Large intestine (tissue), 3 donors: ENCODE results near the gene BCL6B. TPM values are rescaled to one million over a fixed set of nuclear protein-coding genes. Genes with fewer than 3 reads are reported as not detected.

Source experiments
- DNase-seq, 2 donors: peaks; one replicate each; pipeline versions ENCODE4 v3.0.0 to v3.0.0-alpha.2; 2013
- H3K27ac ChIP-seq: one replicate; pipeline ENCODE4 v1.5.1; 2013; ENCODE audit warnings: low read length
- H3K27me3 ChIP-seq: 2 replicates; pipeline ENCODE4 v1.6.1; 2013; ENCODE audit warnings: low read length; ENCODE audit not compliant: control insufficient read depth, insufficient read depth
- H3K36me3 ChIP-seq: 2 replicates; pipeline ENCODE4 v1.6.1; 2013; ENCODE audit warnings: low read length; ENCODE audit not compliant: control insufficient read depth, insufficient read depth
- H3K4me1 ChIP-seq: one replicate; pipeline ENCODE4 v1.6.1; 2013; ENCODE audit warnings: low read length; ENCODE audit not compliant: control insufficient read depth, insufficient read depth
- H3K4me3 ChIP-seq: one replicate; pipeline ENCODE4 v1.5.1; 2013; ENCODE audit warnings: low read length
- H3K9me3 ChIP-seq: one replicate; pipeline ENCODE4 v1.6.1; 2013; ENCODE audit warnings: mild to moderate bottlenecking, low read depth, low read length, moderate library complexity; ENCODE audit not compliant: control insufficient read depth
- WGBS: methylation state at CpG from one replicate; pipeline ENCODE4 v1.1.5; 2013; ENCODE audit warnings: low lambda C conversion rate; ENCODE audit not compliant: insufficient coverage; 5-methylcytosine and 5-hydroxymethylcytosine counted together
- polyA plus RNA-seq: library from polyadenylated mRNA; unstranded; fragments of 120-200 nt; gene quantifications from one replicate; pipeline ENCODE4 v1.2.1, GENCODE V29; 2013

BCL6B gene
- polyA plus RNA-seq, 1 donor = 7.2 TPM

DNA sequence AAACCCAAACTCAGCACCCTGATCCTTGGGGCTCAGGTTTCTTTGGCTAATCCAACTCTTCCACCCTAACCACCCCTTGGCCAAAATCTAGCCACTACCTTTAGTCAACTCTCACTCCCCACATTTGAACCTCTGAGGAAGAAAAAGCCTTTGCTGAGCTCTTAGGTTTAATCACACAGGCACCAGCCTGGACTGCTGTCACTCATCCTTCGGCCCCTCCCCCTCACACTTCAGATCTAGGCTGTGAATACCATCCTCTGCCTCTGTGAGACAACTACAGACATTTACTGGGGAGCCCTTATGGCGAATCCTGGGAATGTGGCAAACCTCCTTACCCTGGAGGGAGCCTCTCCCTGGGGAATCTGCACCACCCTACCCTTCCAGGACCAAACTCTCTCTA is 15.7 kb upstream of the BCL6B start:
- peaks cover 30% of the 10 kb centered on the region for H3K36me3 ChIP-seq
- H3K9me3 ChIP-seq = no peaks in the 10 kb centered on the region

DNA sequence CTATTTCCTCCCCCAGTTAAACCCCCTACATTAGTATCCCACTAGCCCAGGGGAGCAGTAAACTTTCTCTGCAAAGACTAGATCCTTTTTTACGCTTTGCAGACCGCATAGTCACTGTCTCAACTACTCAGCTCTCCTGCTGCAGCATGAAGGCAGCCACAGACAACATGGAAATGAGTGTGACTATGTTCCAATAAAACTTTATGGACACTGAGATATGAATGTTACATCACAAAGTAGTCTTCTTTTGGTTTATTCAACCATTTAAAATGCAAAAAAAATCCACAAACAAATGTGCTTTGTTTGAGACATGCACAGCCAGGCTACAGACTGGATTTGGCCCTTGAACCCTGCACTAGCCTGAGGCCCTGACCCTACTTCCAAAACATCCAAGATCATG is 12.3 kb upstream of the BCL6B start:
- no peaks in the 10 kb centered on the region for H3K27me3 ChIP-seq
- peaks cover 17% of the 10 kb centered on the region for H3K36me3 ChIP-seq
- DNase-seq = no peak
- no peaks in the 10 kb centered on the region for H3K9me3 ChIP-seq
- H3K4me3 ChIP-seq = peak overlapping the region; percentile 82
- peak overlapping the region; percentile 13 for H3K27ac ChIP-seq
- H3K4me1 ChIP-seq = peaks cover 23% of the 10 kb centered on the region
- no CpG with 5 or more reads among the region's 2 CpGs for WGBS

More for the DNA sequence above, 15.7 kb upstream of the BCL6B start:
- no peak for DNase-seq
- no peaks in the 10 kb centered on the region for H3K27me3 ChIP-seq
- H3K4me3 ChIP-seq = no peak overlapping the region
- no CpG with 5 or more reads among the region's 2 CpGs for WGBS
- H3K4me1 ChIP-seq = peaks cover 9% of the 10 kb centered on the region
- H3K27ac ChIP-seq = no peak overlapping the region

DNA sequence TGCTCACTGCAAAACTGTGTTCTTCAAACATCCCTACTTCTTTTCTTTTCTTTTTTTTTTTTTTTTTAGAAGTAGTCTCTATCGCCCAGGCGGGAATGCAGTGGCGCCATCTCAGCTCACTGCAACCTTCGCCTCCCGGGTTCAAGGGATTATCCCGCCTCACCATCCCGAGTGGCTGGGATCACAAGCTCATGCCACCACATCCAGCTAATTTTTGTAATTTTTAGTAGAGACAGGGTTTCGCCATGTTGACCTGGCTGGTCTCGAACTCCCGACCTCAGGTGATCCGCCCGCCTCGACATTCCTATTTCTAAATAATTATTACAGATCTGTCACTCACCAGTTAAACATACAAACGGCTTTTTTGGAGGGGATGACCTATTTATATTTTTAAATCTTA is 11.4 kb upstream of the BCL6B start:
- WGBS = 59% methylated on average over 7 of the region's 14 CpGs
- peak overlapping the region; percentile 82 for H3K4me3 ChIP-seq

DNA sequence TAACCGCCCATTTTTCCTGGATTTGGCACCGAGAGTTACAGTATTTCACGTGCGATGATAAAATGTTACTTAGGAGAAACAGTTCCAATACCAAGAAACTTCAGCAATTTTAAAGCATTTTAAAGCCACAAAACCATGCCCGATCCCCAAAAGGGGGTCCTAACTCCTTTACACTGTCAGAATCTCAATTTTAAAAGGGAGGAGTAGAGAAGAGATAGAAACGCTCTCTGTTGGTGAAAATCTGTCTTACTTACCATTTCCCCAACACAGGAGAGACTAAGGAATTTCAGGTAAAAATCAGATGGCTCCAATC is 11.0 kb upstream of the BCL6B start:
- WGBS = no CpG with 5 or more reads among the region's 6 CpGs
- Histone ChIP-seq H3K4me3 (peak overlapping the region; percentile 82), H3K36me3 (peaks cover 18% of the 10 kb centered on the region), H3K27me3 (no peaks in the 10 kb centered on the region), H3K9me3 (no peaks in the 10 kb centered on the region), H3K27ac (peak overlapping the region; percentile 96), H3K4me1 (peaks cover 23% of the 10 kb centered on the region)
- no peak for DNase-seq

More for the DNA sequence above, 11.4 kb upstream of the BCL6B start:
- peaks cover 17% of the 10 kb centered on the region for H3K36me3 ChIP-seq
- no peaks in the 10 kb centered on the region for H3K27me3 ChIP-seq
- no peaks in the 10 kb centered on the region for H3K9me3 ChIP-seq
- H3K4me1 ChIP-seq = peaks cover 23% of the 10 kb centered on the region
- DNase-seq = no peak
- H3K27ac ChIP-seq = peak overlapping the region; percentile 96

DNA sequence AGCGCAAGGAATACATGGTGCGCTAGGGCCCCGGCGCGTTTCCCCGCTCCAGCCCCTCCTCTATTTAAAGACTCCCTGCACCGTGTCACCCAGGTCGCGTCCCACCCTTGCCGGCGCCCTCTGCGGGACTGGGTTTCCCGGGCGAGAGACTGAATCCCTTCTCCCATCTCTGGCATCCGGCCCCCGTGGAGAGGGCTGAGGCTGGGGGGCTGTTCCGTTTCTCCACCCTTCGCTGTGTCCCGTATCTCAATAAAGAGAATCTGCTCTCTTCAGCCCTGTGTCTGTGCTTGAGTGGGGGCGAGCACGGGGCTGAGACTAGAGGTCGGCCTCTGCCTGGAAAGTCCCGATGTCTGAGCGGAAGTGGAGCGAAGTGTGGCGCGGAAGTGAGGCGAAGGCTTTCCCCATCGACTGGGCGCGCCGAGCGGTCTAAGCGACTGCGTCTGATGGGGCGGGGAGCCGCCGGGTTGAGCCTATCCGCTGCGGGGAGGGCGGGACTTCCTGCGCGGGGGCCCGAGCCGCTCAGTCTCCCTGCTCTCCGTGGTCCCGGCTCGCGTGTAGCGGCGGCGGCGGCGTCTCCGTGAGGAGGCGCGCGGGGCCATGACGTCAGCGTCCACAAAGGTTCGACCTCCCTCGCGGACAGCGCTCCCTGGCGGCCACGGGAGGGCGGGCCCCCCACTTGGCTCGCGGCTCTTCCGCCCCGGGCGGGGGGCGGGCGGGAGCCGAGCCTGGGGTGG is 8.4 kb upstream of the BCL6B start:
- DNase-seq = peak; percentile 97 to 99
- H3K4me1 ChIP-seq = peaks cover 23% of the 10 kb centered on the region
- WGBS = no CpG with 5 or more reads among the region's 75 CpGs
- H3K36me3 ChIP-seq = peaks cover 15% of the 10 kb centered on the region
- peak overlapping the region; percentile 82 for H3K4me3 ChIP-seq
- no peaks in the 10 kb centered on the region for H3K9me3 ChIP-seq
- peak overlapping the region; percentile 96 for H3K27ac ChIP-seq
- no peaks in the 10 kb centered on the region for H3K27me3 ChIP-seq

DNA sequence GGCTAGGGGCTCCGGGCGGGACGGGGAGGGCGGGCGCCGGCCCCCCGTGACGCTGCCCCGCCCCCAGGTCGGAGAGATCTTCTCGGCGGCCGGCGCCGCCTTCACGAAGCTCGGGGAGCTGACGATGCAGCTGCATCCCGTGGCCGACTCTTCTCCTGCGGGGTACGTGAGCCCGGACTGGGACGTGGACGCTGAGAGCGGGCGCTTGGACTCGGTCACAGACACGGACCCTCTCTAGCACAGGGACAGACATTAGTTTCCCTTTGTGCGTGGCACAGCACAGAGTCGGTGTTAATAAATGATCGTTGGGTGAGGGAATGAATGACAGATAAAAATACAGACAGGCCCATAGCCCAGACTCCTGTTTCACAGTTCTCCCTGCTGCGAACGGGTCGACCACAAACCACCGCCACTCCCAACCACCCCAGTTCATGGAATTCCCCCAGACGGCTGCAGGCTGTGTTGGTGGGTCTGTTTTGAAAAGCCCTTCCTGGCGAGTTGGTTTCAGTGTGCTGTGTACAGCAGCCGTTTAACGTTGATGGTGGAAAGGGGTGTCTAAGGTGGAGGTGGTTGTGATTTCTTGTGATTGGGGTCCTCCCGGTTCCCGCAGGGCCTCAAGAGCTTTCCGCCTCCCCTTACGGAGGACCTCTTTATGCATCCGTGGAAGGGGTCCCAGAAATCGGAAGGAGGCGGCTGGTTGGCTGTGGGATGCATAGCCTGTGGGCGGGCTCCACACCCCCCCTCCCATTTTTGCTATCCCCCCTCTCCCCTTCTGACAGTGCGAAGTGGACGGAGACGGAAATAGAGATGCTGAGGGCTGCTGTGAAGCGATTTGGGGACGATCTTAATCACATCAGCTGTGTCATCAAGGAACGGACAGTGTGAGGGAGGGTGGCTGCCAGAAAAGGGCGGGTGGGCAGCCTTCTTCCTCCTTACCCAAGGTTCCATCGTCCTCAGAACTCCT is 7.6 kb upstream of the BCL6B start:
- Histone ChIP-seq H3K36me3 (peaks cover 12% of the 10 kb centered on the region), H3K27me3 (peaks cover 4% of the 10 kb centered on the region), H3K4me3 (peak overlapping the region; percentile 82), H3K27ac (peak overlapping the region; percentile 96), H3K9me3 (no peaks in the 10 kb centered on the region), H3K4me1 (peaks cover 23% of the 10 kb centered on the region)
- WGBS = no CpG with 5 or more reads among the region's 56 CpGs
- DNase-seq = no peak

DNA sequence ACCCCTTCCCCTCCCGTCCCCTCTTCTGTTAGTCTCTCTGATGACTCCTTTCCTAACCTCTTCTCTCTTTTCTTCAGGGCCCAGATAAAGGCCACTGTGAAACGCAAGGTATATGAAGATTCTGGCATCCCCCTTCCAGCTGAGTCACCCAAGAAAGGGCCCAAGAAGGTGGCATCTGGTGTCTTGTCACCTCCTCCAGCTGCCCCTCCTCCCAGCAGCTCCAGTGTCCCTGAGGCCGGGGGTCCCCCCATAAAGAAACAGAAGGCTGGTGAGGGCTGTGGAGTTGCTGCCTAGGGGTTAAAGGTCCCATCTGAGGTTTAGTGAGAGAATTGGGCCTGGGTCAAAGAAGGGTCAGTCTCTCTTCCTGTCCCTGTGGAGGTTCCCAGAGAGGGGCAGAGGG is 6.4 kb upstream of the BCL6B start:
- Histone ChIP-seq H3K4me1 (peaks cover 16% of the 10 kb centered on the region), H3K9me3 (no peaks in the 10 kb centered on the region), H3K27ac (no peak overlapping the region), H3K27me3 (peaks cover 13% of the 10 kb centered on the region), H3K4me3 (no peak overlapping the region), H3K36me3 (peaks cover 12% of the 10 kb centered on the region)
- DNase-seq = no peak
- no CpG with 5 or more reads among the region's 3 CpGs for WGBS

DNA sequence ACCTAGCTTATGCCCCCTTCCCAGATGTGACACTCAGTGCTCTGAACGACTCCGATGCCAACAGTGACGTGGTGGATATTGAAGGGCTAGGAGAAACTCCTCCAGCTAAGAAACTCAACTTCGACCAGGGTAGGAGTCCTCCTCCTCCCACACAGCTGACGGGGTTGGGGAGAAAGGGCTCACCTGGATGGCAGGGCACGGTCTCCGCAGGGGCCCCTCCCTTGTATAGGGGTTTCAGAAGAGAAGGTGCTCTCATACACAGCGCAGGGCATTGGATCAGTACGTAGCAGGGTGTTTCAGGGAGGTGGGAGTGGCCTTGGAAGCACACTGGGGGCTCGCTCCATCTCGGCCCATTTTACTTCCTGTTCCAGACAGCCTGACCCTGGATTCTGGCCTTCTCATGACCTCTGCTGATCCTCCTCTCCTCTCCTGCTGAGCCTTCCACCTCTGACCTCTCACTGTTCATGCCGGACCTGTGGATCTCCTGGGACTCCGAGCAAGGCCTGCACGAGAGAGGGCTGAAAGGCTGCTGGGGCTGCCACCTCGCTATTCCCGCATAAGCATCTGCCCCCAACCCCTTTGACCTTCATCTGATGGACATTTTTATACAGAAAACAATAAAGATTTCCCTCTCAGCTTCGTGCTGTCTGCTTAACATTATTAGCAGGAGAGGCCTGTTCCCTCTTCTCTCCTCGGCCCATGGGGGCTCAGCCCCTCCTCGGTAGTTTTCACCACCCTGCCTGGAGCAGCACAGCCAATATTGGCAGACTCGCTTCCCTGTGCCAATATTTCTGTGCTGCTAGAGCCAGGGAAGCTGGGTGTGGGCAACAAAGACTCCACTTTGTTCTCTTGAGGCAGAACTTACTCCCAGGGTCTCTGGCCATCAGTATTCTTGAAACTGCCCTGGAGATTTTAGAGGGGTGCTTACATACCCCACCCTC is 5.7 kb upstream of the BCL6B start:
- H3K9me3 ChIP-seq = no peaks in the 10 kb centered on the region
- H3K27me3 ChIP-seq = peaks cover 21% of the 10 kb centered on the region
- H3K27ac ChIP-seq = no peak overlapping the region
- H3K4me3 ChIP-seq = no peak overlapping the region
- peaks cover 22% of the 10 kb centered on the region for H3K4me1 ChIP-seq
- WGBS = no CpG with 5 or more reads among the region's 20 CpGs
- no peak for DNase-seq
- H3K36me3 ChIP-seq = peaks cover 12% of the 10 kb centered on the region

DNA sequence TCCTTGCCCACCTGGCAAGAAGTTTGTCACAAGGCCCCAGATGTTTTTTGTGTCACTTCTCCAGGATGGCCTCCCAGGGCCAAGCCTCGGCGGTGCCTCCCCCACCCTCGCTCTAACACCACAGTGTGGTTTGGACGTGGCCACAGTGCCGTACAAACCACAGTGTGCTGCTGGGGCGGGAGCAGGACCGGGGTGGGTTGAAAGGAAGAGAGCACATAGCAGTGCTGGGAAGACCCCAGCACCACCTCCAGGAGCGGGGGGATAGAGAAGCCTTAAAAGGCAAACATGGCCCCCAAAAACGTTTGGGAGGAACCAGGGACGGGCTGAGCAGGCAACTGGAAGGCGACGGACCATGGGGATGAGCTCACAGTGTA is 5.0 kb upstream of the BCL6B start:
- Histone ChIP-seq H3K4me3 (no peak overlapping the region), H3K36me3 (peaks cover 12% of the 10 kb centered on the region), H3K9me3 (no peaks in the 10 kb centered on the region), H3K27me3 (peaks cover 27% of the 10 kb centered on the region), H3K27ac (no peak overlapping the region), H3K4me1 (peaks cover 27% of the 10 kb centered on the region)
- no CpG with 5 or more reads among the region's 12 CpGs for WGBS
- no peak for DNase-seq
